Activated naive CD4-positive, alpha-beta T cell treated with anti-CD3 and anti-CD28 coated beads, Interleukin-2, amount 50 U/mL, for 72 hours (primary cell): Measurements from ENCODE around the gene SIRT6. TPM values are rescaled to one million over a fixed set of nuclear protein-coding genes. Genes with fewer than 3 reads are reported as not detected.

ENCODE experiments used
- ATAC-seq, 2 donors: fragments of 150-1000 bp; cut with Tn5 transposase; 2 replicates each; pipeline ENCODE4 v1.10.0; 2021; ENCODE audit warnings: mild to moderate bottlenecking in 2 of 2, moderate library complexity in 2 of 2
- DNase-seq, 2 donors: peaks; one replicate each; pipeline ENCODE4 v3.0.0; 2021 to 2022; ENCODE audit warnings: low spot score in 2 of 2
- H3K27ac Mint-ChIP-seq, 2 donors: one replicate each; pipeline ENCODE4 v1.8.0; 2022; ENCODE audit warnings: mild to moderate bottlenecking in 2 of 2, mixed read lengths in 2 of 2
- H3K36me3 Mint-ChIP-seq, 2 donors: one replicate each; pipeline ENCODE4 v1.8.0; 2022; ENCODE audit warnings: mixed read lengths in 2 of 2
- H3K9me3 Mint-ChIP-seq, 2 donors: one replicate each; pipeline ENCODE4 v1.8.0; 2022; ENCODE audit warnings: mixed read lengths in 2 of 2
- total RNA-seq, 2 donors: library from RNA; stranded (reverse); gene quantifications; one replicate each; pipeline ENCODE4 v1.2.3, GENCODE V29; 2022

The SIRT6 gene
- total RNA-seq, 2 donors from 2014 or later, result 35.3 to 37.9 TPM

- peak; percentile 53 to 62 for ATAC-seq
- Mint-ChIP-seq H3K36me3 (peaks cover 10% of the 10 kb centered on the region in 2 donors), H3K27ac (no peak overlapping the region), H3K9me3 (no peaks in the 10 kb centered on the region)
- DNase-seq, result peak; percentile 67 to 92
These were observed 4.0 kb upstream of the SIRT6 start for GRCh38 chr19:4186087-4186993.

- Mint-ChIP-seq H3K9me3 (no peaks in the 10 kb centered on the region), H3K27ac (no peak overlapping the region), H3K36me3 (peaks cover 10% of the 10 kb centered on the region in 2 donors)
- ATAC-seq, result no peak
- DNase-seq, result no peak
These were observed 3.2 kb upstream of the SIRT6 start for GRCh38 chr19:4185413-4186086.

GRCh38 chr19:4184718-4185352 lies 2.5 kb upstream of the SIRT6 start:
- DNase-seq, result no peak
- peaks cover 10% of the 10 kb centered on the region in 2 donors for H3K36me3 Mint-ChIP-seq
- no peak for ATAC-seq
- H3K27ac Mint-ChIP-seq, result no peak overlapping the region
- no peaks in the 10 kb centered on the region for H3K9me3 Mint-ChIP-seq

- ATAC-seq (no peak), DNase-seq (no peak)
- no peaks in the 10 kb centered on the region for H3K9me3 Mint-ChIP-seq
- no peak overlapping the region for H3K27ac Mint-ChIP-seq
- peaks cover 10% of the 10 kb centered on the region in 2 donors for H3K36me3 Mint-ChIP-seq
These were observed 1.8 kb upstream of the SIRT6 start for GRCh38 chr19:4183967-4184717.

GRCh38 chr19:4181053-4181508 lies 1.3 kb downstream of the SIRT6 start:
- Mint-ChIP-seq H3K36me3 (peaks cover 10% of the 10 kb centered on the region in 2 donors), H3K9me3 (no peaks in the 10 kb centered on the region), H3K27ac (peak overlapping the region in 1 of 2 donors; percentile 62)
- DNase-seq, result no peak
- no peak for ATAC-seq

GRCh38 chr19:4178990-4179389 lies 3.4 kb downstream of the SIRT6 start:
- no peaks in the 10 kb centered on the region for H3K9me3 Mint-ChIP-seq
- ATAC-seq (no peak), DNase-seq (no peak)
- H3K27ac Mint-ChIP-seq, result peak overlapping the region in 1 of 2 donors; percentile 40
- H3K36me3 Mint-ChIP-seq, result peaks cover 10% of the 10 kb centered on the region in 2 donors

GRCh38 chr19:4177146-4177545 lies 5.2 kb downstream of the SIRT6 start:
- Mint-ChIP-seq H3K27ac (no peak overlapping the region), H3K36me3 (peaks cover 3 to 4% of the 10 kb centered on the region in 2 donors), H3K9me3 (no peaks in the 10 kb centered on the region)
- no peak for ATAC-seq
- no peak for DNase-seq

- no peak for DNase-seq
- no peak for ATAC-seq
- H3K27ac Mint-ChIP-seq, result no peak overlapping the region
- H3K36me3 Mint-ChIP-seq, result no peaks in the 10 kb centered on the region
- no peaks in the 10 kb centered on the region for H3K9me3 Mint-ChIP-seq
These were observed 6.8 kb downstream of the SIRT6 start for GRCh38 chr19:4175669-4175931.

GRCh38 chr19:4174895-4175668 lies 7.3 kb downstream of the SIRT6 start:
- no peaks in the 10 kb centered on the region for H3K36me3 Mint-ChIP-seq
- DNase-seq (no peak), ATAC-seq (no peak)
- no peak overlapping the region for H3K27ac Mint-ChIP-seq
- no peaks in the 10 kb centered on the region for H3K9me3 Mint-ChIP-seq

- ATAC-seq (no peak), DNase-seq (no peak)
- Mint-ChIP-seq H3K9me3 (no peaks in the 10 kb centered on the region), H3K27ac (no peak overlapping the region), H3K36me3 (no peaks in the 10 kb centered on the region)
These were observed 8.0 kb downstream of the SIRT6 start for GRCh38 chr19:4174213-4174894.

GRCh38 chr19:4173479-4174212 lies 8.7 kb downstream of the SIRT6 start:
- ATAC-seq (no peak), DNase-seq (no peak)
- Mint-ChIP-seq H3K9me3 (no peaks in the 10 kb centered on the region), H3K27ac (no peak overlapping the region), H3K36me3 (no peaks in the 10 kb centered on the region)

- no peak overlapping the region for H3K27ac Mint-ChIP-seq
- no peaks in the 10 kb centered on the region for H3K36me3 Mint-ChIP-seq
- no peaks in the 10 kb centered on the region for H3K9me3 Mint-ChIP-seq
These were observed 9.4 kb downstream of the SIRT6 start for GRCh38 chr19:4172861-4173473.

GRCh38 chr19:4171676-4172075 lies 10.7 kb downstream of the SIRT6 start:
- ATAC-seq (no peak), DNase-seq (no peak)
- H3K9me3 Mint-ChIP-seq, result no peaks in the 10 kb centered on the region
- no peak overlapping the region for H3K27ac Mint-ChIP-seq
- no peaks in the 10 kb centered on the region for H3K36me3 Mint-ChIP-seq

More at GRCh38 chr19:4172861-4173473, 9.4 kb downstream of the SIRT6 start:
- DNase-seq (peak in 1 of 2 donors; percentile 83), ATAC-seq (peak; percentile 65 to 84)

GRCh38 chr19:4164262-4164661 lies 18.1 kb downstream of the SIRT6 start:
- no peak for ATAC-seq
- no peak overlapping the region for H3K27ac Mint-ChIP-seq
- H3K9me3 Mint-ChIP-seq, result no peaks in the 10 kb centered on the region
- DNase-seq, result no peak
- no peaks in the 10 kb centered on the region for H3K36me3 Mint-ChIP-seq
